Measurements from ENCODE around the gene RPS10. TPM values are rescaled to one million over a fixed set of nuclear protein-coding genes. Genes with fewer than 3 reads are reported as not detected.
A peak's percentile ranks its signal among the peaks of the same experiment; 100 is the strongest.

RPS10 gene
- polyA plus RNA-seq, 1 experiment, result 2,426 TPM

DNA sequence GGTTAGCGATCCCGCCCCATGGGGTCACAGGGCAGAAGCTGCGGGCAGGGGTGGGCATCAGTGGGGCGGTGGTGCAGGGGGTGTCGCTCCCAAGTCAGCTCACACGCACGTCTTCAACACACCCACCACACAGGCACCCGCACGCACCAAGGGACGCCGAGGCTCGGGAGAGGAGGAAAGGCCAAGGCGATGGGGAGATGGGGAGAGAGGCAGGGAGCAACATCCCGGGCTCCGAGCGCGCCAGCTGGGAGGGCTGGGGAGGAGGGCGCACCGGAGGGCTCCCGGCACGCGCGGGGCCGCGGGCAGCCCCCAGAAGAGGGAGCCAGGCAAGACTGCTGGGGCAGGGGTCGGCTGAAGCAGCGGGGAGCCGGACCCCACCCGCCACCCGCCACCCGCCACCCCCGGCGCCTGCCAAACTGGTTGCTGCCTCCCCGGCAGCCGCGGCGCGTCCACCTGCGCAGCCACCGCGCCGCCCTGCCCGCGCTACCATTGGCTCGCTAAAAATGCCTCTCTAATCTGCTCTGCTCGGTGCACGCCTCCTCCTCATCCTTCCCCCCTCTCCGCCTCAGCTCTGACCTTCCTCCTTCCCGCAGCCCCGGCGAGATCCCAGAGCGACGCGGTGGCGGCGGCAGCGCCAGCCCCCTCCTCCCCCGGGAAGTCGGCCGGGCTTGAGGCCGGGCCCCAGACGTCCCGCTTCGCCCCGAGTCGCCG is 39.8 kb upstream of the RPS10 start, which contains the start of gene PACSIN1:
PACSIN1 (plus strand) TSS at position 546 of the 711 bp plus-strand sequence. CDS start 60,230 bp downstream, outside the sequence.
- no peak for DNase-seq (ENCODE audit: low read depth, low spot score)
- CTCF ChIA-PET, result interaction anchor here (1.2 kb wide), 1 partner anchor 143 kb away, joined by 3 read pairs; no protein-coding TSS in a partner anchor
- Histone ChIP-seq H3K27ac (ENCODE audit: low read depth, low read length) (no peak within 1 kb of the TSS), H3K27me3 (ENCODE audit: control insufficient read depth, insufficient read depth, low read length) (peaks cover 10% of the 10 kb centered on the region), H3K4me3 (ENCODE audit: low read depth, low read length) (peak within 1 kb of the TSS; percentile 39), H3K9me3 (ENCODE audit: control insufficient read depth, insufficient read depth, low read length) (no peaks in the 10 kb centered on the region; the same call in 1 of the 2 replicates)
- TF ChIP-seq, protein P1, sequence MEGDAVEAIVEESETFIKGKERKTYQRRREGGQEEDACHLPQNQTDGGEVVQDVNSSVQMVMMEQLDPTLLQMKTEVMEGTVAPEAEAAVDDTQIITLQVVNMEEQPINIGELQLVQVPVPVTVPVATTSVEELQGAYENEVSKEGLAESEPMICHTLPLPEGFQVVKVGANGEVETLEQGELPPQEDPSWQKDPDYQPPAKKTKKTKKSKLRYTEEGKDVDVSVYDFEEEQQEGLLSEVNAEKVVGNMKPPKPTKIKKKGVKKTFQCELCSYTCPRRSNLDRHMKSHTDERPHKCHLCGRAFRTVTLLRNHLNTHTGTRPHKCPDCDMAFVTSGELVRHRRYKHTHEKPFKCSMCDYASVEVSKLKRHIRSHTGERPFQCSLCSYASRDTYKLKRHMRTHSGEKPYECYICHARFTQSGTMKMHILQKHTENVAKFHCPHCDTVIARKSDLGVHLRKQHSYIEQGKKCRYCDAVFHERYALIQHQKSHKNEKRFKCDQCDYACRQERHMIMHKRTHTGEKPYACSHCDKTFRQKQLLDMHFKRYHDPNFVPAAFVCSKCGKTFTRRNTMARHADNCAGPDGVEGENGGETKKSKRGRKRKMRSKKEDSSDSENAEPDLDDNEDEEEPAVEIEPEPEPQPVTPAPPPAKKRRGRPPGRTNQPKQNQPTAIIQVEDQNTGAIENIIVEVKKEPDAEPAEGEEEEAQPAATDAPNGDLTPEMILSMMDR (IDR thresholded peaks at IDR 0.05; ENCODE audit: low read depth, low read length), result no peak
- POLR2A ChIA-PET, result interaction anchor here (0.8 kb wide), 1 partner anchor 91 kb away, joined by 3 read pairs; the partner anchor contains the start of gene SPDEF

DNA sequence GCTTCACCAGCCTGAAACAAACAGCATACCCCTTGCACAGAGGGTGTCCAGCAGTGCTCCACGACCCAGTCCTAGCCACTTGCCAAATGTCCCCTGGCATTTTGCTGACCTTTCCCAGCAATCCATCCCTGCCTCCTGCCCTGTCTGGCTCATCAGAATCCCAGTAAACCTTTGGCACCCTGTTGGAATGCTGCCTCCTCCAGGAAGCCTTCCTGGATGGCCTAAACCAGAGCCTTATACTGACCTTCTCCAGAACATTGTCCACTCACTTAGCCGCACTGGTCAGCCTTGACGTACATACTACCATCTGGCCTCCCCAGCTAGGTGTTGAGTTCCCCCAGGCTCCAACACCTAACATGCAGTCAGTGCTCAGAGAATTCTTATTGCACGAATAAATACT is 38.0 kb upstream of the RPS10 start:
- TF ChIP-seq, protein P1 (IDR thresholded peaks at IDR 0.05; ENCODE audit: low read depth, low read length), result no peak
- H3K27me3 ChIP-seq (ENCODE audit: control insufficient read depth, insufficient read depth, low read length), result peaks cover 10% of the 10 kb centered on the region
- ChIA-PET POLR2A (no interaction called here), CTCF (interaction anchor here (0.6 kb wide), 1 partner anchor 12 kb away, joined by 4 read pairs; no protein-coding TSS in a partner anchor)
- H3K4me3 ChIP-seq (ENCODE audit: low read depth, low read length), result no peak overlapping the region
- DNase-seq (ENCODE audit: low read depth, low spot score), result no peak
- H3K27ac ChIP-seq (ENCODE audit: low read depth, low read length), result no peak overlapping the region
- no peaks in the 10 kb centered on the region; the same call in 1 of the 2 replicates for H3K9me3 ChIP-seq (ENCODE audit: control insufficient read depth, insufficient read depth, low read length)

DNA sequence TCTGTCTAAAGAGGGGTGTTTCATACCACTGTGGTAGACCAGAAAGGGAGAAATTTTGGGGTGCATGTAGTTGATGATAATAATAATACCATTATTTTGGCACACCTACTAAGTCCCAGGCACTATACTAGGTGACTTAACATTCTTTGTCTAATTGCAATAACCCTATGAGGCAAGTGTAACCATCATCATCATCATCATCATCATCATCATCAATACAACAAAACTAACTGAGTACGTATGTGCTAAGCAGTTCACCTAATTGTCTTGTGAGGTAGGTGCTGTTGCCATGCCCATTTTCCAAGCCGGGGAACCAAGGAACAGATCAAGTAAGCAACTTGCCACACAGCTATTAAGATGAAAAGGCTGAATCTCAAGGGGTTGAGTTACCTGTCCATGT is 37.4 kb upstream of the RPS10 start:
- POLR2A ChIA-PET, result interaction anchor here (0.6 kb wide), 1 partner anchor 300 kb away, joined by 6 read pairs; no protein-coding TSS in a partner anchor
- DNase-seq (ENCODE audit: low read depth, low spot score), result no peak
- Histone ChIP-seq H3K27ac (ENCODE audit: low read depth, low read length) (no peak overlapping the region), H3K9me3 (ENCODE audit: control insufficient read depth, insufficient read depth, low read length) (no peaks in the 10 kb centered on the region; the same call in 1 of the 2 replicates), H3K27me3 (ENCODE audit: control insufficient read depth, insufficient read depth, low read length) (peaks cover 7% of the 10 kb centered on the region), H3K4me3 (ENCODE audit: low read depth, low read length) (no peak overlapping the region)
- TF ChIP-seq, protein P1 (IDR thresholded peaks at IDR 0.05; ENCODE audit: low read depth, low read length), result no peak
- CTCF ChIA-PET, result interaction anchor here (0.6 to 4.9 kb wide), 4 partner anchors 12 to 146 kb away, joined by 3 to 53 read pairs (median 4); no protein-coding TSS in a partner anchor

- Histone ChIP-seq H3K27ac (ENCODE audit: low read depth, low read length) (no peak overlapping the region), H3K9me3 (ENCODE audit: control insufficient read depth, insufficient read depth, low read length) (peaks cover 4% of the 10 kb centered on the region; the same call in 1 of the 2 replicates), H3K27me3 (ENCODE audit: control insufficient read depth, insufficient read depth, low read length) (peaks cover 8% of the 10 kb centered on the region), H3K4me3 (ENCODE audit: low read depth, low read length) (no peak overlapping the region)
- TF ChIP-seq, protein P1 (IDR thresholded peaks at IDR 0.05; ENCODE audit: low read depth, low read length), result no peak
- no peak for DNase-seq (ENCODE audit: low read depth, low spot score)
- ChIA-PET CTCF (interaction anchor here (0.7 to 4.9 kb wide), 5 partner anchors 48 to 299 kb away, joined by 3 to 53 read pairs (median 3); no protein-coding TSS in a partner anchor), POLR2A (interaction anchor here (0.6 kb wide), 1 partner anchor 299 kb away, joined by 6 read pairs; no protein-coding TSS in a partner anchor)
Observed at GRCh38 chr6:34462551-34462971, 36.7 kb upstream of the RPS10 start.

DNA sequence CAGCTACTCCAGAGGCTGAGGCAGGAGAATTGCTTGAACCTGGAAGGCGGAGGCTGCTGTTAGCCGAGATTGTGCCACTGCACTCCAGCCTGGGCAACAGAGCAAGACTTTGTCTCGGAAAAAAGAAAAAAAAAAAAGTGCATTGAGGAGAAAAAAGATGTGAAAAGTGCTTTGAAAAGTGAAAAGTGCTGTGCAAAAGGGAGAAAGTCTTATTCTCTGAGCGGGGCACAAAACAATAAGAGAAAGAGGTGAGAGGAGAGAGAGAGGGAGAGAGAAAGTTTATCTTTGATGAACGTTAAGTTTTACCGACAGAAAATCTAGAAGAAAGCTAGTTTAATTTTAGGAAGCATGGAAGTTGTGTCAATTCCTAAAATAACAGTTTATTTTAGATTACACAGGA is 36.1 kb upstream of the RPS10 start:
- CTCF ChIA-PET, result interaction anchor here (0.7 to 4.9 kb wide), 3 partner anchors 47 to 299 kb away, joined by 3 to 53 read pairs (median 4); no protein-coding TSS in a partner anchor
- H3K27ac ChIP-seq (ENCODE audit: low read depth, low read length), result no peak overlapping the region
- H3K9me3 ChIP-seq (ENCODE audit: control insufficient read depth, insufficient read depth, low read length), result peaks cover 4% of the 10 kb centered on the region; the same call in 1 of the 2 replicates
- no peak overlapping the region for H3K4me3 ChIP-seq (ENCODE audit: low read depth, low read length)
- DNase-seq (ENCODE audit: low read depth, low spot score), result no peak
- H3K27me3 ChIP-seq (ENCODE audit: control insufficient read depth, insufficient read depth, low read length), result peaks cover 8% of the 10 kb centered on the region
- POLR2A ChIA-PET, result no interaction called here
- TF ChIP-seq, protein P1 (IDR thresholded peaks at IDR 0.05; ENCODE audit: low read depth, low read length), result no peak
